Frontal cortex (tissue), 4 donors: ENCODE data around the gene ABHD8. TPM values are rescaled to one million over a fixed set of nuclear protein-coding genes. Genes with fewer than 3 reads are reported as not detected.

Experiments used
- DNase-seq, 2 donors: peaks; one replicate each; pipeline ENCODE4 v3.0.0; 2012; ENCODE audit warnings: low spot score in 2 of 2
- FAIRE-seq: peaks from 2 replicates; lab custom pipeline; 2012; peaks lifted over from hg19 to GRCh38; lab: Jason Lieb, UNC
- total RNA-seq: library from RNA; depleted of rRNA; stranded (reverse); fragments of >200 nt; gene quantifications from one replicate; pipeline ENCODE4 v1.2.3, GENCODE V29; 2014
- donor health status: control.
- donor health status: control.
- donor health status: control.

Gene ABHD8, protein sequence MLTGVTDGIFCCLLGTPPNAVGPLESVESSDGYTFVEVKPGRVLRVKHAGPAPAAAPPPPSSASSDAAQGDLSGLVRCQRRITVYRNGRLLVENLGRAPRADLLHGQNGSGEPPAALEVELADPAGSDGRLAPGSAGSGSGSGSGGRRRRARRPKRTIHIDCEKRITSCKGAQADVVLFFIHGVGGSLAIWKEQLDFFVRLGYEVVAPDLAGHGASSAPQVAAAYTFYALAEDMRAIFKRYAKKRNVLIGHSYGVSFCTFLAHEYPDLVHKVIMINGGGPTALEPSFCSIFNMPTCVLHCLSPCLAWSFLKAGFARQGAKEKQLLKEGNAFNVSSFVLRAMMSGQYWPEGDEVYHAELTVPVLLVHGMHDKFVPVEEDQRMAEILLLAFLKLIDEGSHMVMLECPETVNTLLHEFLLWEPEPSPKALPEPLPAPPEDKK
- total RNA-seq, result 20.4 TPM

DNA sequence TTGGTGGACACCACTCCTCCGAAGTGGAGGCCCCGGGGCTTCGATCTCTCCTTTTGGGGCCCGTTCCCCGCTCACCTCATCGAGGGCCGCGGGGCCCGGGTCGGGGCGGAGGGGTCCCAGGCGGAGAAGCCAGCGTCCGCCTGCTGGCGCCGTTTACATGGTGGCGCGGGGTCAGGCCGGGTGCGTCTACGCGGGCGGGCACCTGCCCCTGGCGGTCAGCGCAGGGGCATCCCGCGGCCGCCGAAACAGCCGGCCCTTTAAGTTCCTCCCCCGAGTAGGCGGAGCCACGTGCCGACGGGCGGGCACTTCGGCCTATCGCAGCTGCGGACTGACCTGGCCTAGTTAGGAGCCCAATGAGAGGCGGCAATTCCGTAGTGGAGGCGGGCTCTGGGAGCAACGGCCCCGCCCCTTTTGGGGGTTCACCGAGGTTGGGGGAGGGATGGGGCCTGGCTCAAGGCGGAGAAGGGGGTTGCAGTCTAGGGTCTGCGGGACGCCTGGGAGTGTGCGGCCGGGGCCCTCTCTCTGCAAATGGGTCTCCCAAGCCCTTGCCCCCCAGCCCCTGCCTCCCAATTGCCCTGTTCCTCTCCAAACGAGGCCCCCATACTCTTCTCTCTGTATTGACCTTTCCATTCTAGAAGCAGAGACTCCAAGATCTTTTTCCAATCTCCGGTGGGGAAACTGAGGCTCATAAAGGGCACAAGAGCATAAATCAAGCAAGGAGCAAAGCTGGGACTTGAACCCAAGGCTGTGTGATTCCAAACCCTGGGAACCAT, at the start of gene ABHD8:
ABHD8 (minus strand) TSS at position 259 of the 773 bp plus-strand sequence. CDS start 1,809 bp downstream, outside the sequence.
- FAIRE-seq (no peak), DNase-seq (peak; percentile 89 to 94)

DNA sequence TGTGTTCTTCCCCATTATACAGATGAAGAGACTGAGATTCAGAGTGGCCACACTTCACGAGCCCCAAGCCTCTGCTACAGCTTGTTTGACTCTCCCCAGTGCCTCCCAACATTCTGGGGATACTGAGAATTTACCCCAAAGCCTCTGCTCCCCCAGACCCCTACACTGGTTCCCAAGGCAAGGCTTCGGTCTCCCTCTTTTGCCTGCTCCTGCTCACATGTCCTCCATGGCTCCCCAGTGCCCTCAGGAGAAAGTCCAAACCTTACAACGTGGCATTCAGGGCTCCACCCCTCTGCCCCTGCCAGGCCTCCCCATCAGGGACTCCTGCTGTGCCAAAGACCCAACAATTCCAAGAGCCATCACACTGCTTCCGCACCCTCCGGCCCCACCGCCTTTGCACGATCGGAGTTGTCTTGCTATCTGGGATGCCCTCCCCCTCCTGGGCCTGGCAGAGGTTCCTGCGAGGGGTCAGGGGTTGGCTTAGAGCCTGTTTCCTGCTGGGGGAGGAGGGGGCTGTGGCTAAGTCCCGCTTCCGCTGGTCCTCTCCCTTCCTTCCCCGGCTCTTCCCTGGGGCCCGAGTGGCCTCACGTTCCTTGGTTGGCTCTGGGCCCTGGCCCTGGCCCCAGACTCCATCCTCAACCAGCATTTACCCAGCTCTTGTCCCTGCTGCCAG, 49.5 kb upstream of the ABHD8 start:
- DNase-seq, result no peak
- no peak for FAIRE-seq

DNA sequence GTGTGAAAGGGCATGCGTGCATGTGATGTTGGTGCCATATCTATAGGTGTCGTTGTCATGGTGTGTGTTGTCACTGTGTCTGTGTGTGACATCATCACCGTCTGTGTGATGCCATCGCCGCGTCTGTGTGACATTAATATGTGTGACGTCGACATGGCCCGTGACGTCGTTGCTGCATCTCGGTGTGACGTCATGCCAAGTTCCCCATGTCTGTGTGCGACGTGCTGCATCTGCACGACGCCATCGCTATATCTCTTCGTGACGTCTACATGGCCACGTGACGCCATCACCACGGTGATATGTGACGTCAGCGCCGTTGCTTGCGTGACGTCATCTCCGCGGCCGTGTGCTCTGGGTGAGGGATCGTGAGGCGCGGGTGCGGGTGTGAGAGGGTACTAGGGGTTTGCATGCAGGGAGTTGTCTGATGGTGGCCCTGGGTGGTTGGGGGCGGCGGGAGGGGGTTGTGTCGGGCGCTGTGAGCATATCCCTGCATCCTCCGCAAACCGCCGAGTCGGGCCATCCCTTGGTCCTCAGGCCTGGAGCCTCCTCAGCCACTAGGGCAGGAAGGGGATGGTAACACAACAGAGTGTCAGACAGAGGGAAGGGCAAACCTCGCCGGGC, 48.7 kb upstream of the ABHD8 start:
- FAIRE-seq, result no peak
- DNase-seq, result no peak

DNA sequence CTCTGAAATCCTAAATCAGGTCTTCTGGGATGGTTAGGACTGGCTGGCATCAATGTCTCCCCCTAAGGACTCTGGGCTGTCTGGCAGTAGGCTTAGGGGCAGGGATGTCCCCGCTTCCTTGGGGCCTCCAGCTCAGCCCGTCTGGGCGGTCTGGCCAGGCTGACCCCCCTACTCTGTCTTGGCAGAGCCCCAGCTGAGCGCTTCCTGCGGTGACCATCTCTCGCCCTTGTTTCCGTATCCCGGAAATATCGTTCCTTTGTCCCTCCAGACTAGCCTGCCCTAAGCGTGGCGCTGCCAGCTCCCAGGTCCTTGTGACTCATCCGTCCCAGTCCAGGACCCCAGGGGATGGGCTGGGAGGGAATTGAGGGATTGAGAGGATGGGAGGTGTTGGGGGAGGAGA, 45.5 kb upstream of the ABHD8 start:
- no peak for DNase-seq
- no peak for FAIRE-seq

DNA sequence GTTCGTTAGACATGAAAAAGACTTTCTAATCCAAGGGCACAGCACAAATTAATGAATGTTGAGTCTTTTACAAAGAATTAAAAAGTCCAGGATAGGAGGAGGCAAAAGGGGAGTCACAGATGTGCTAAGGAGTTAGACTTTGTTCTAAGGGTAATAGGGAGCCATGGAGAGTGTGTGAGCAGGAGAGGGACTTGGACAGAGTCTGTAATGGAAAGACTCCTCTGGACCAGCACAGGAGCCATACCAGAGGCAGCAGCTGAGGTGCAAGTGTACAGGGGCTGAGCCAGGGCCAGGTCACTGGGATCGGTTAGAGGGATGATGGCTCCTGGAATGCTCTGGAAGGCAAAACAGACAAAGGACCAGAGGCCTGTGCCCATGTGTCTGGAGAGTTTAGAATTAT, 44.7 kb upstream of the ABHD8 start:
- no peak for FAIRE-seq

DNA sequence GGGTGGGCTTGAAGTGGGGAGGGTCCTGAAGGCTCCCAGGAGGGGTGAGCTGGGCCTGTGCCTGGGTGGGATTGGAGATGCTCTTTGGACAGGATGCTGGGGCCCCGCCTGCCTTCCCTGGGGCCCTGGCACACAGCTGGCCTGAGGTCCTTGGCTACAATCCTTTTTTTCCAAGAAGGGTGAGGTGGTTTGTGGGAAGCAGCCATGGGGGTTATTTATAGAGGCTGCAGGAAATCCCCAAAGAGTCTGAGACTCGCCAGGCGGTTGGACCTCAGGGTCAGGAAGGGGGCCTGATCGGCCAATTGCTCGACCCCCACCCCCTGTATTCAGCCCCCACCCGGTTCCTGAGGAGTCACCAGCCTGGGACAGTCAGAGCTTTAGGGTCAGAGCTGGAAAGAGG, 44.1 kb upstream of the ABHD8 start:
- FAIRE-seq (no peak), DNase-seq (no peak)

More for the DNA sequence above, 44.7 kb upstream of the ABHD8 start:
- DNase-seq, result no peak

DNA sequence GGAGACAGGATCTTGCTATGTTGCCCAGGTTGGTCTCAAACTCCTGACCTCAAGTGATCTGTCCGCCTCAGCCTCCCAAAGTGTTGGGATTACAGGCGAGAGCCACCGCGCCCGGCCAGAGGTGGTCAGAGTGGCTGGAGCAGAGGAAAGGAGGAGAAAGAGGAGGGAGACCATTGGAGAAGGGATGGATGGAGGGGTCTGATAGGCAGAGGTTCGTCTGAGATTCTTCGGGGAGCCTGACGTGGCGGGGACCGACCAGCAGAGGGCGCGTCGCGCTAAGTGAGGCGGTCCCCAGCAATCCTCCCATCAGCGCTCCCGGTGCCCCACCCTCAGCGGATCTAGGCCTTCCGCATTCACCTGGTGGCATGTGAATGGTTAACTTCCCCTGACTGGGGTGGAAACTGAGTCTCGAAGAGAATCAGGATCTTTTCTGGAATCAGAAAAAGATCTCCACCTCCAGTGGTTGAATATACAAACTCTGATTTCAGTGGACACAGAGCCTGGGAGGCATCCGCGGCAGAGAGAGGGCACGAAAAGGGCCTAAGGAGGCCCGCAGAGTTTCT, 43.0 kb upstream of the ABHD8 start:
- FAIRE-seq, result no peak
- peak; percentile 65 to 83 for DNase-seq

DNA sequence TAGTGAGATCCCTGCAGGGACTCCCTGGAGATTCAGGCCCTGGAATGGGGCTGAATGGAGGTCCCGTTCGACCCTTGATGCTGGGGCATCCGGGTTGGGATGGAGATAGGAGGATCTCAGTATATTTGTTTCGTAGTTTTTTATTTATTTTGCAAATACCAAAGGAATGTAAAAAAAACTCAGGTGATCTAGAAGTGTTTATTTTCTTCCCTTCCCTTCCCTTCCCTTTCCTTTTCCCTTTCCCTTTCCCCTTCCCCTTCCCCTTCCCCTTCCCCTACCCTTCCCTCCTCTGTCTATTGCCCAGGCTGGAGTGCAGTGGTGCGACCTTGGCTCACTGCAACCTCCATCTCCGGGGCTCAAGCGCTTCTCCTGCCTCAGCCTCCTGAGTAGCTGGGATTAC, 38.6 kb upstream of the ABHD8 start:
- FAIRE-seq (no peak), DNase-seq (no peak)

DNA sequence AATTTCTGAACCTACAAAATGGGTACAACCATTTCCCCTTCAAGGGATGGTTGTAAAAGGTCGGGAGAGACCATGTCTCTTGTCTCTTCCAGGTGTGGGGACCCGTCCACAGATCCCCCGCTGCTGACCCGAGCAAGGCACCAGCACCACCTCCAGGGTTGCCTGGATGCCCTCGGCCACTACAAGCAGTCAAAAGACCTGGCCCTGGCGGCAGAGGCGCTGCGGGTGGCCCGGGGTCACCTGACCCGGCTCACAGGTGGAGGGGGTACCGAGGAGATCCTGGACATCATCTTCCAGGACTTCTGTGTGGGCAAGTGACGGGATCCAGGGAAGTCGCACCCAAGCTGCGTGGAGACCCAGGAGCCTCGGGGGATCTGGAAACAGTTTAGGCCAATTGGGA, 38.2 kb upstream of the ABHD8 start:
- FAIRE-seq, result no peak
- no peak for DNase-seq

DNA sequence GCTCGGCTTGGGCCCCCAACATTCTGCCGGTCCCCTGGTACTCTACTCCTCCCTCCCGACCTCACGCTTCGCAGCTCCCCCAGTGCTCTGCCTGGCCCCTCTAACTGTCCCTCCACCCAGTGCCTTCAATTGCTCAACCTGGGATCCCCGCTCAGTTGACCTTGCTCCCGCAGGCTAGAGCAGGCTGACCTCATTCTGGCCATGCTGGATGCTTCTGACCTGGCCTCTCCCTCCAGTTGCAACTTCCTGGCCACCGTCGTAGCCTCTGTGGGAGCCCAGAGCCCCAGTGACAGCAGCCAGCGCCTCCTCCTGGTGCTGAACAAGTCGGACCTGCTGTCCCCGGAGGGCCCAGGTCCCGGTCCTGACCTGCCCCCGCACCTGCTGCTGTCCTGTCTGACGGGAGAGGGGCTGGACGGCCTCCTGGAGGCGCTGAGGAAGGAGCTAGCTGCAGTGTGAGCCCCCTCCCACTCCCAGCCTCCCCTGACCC, 37.7 kb upstream of the ABHD8 start:
- DNase-seq, result no peak
- FAIRE-seq, result no peak

DNA sequence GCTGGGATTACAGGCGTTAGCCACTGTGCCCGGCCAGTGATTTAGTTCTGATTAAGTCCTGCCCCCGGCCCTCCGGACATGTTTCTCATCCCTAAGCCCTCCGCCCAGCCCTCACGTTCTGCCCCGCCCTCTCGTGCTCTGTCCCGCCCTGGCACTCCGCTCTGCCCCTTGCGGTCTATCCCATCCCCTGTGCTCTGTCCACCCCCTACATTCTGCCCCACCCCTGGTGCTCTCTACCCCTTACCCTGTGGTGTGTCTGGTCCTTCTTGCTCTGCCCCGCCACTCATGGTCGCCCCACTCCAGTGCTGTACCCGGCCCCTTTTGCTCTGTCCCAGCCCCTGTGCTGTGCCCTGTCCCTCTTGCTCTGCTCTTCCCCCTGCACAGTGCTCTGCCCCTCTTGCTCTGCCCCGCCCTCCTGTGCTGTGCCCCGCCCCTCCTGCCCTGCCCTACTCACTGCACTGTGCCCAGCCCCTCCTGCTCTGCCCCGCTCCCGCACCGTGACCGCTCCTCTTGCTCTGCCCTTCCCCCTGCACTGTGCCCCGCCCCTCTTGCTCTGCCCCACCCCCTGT, 37.2 kb upstream of the ABHD8 start:
- no peak for FAIRE-seq
- no peak for DNase-seq

DNA sequence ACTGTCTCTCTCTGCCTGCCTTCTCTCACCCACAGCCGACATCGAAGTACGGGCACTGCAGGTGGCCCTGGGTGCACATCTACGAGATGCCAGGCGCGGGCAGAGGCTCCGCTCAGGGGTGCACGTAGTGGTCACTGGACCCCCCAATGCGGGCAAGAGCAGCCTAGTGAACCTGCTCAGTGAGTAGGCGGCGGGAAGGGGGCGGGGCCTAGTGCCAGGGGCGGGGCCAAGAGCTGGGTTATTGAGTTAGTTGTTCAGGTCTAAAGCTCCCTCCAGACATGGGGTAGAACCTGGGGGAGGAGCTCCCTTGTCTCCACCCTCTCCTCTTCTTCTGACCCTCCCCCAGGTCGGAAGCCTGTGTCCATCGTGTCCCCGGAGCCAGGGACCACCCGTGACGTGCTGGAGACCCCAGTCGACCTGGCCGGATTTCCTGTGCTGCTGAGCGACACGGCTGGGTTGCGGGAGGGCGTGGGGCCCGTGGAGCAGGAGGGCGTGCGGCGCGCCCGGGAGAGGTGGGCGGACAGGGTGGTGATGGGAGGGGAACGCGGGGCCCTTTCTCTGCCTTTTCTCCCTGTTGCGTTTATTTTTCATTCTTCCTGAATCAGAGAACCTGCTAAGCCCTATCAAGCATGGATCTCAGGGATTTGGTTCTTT, 36.0 kb upstream of the ABHD8 start:
- FAIRE-seq, result no peak

DNA sequence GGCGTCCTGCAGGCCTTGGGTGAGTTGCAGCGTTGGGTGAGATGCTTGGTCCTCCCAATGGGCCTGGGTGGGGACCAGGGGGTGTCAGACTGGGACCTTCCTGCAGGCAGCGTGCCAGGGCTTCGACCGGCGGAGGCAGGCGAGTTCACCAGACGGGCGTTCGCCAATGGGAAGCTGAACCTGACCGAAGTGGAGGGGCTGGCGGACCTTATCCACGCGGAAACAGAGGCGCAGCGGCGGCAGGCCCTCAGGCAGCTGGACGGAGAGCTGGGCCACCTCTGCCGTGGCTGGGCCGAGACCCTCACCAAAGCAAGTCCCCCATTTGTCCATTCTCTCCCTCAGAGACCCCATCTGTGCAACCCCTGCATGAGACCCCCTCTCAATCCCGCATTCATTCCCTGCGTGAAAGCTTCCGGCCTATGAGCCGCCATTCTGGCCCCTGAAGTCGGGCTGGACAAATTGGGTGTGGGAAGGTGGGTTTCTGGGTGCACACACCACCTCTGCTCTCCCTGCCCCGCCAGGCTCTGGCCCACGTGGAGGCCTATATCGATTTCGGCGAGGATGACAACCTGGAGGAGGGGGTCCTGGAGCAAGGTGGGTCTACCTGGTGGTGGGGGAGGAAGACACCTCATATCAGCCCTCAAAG, 35.3 kb upstream of the ABHD8 start:
- no peak for DNase-seq
- FAIRE-seq, result no peak

More for the DNA sequence above, 36.0 kb upstream of the ABHD8 start:
- DNase-seq, result no peak

DNA sequence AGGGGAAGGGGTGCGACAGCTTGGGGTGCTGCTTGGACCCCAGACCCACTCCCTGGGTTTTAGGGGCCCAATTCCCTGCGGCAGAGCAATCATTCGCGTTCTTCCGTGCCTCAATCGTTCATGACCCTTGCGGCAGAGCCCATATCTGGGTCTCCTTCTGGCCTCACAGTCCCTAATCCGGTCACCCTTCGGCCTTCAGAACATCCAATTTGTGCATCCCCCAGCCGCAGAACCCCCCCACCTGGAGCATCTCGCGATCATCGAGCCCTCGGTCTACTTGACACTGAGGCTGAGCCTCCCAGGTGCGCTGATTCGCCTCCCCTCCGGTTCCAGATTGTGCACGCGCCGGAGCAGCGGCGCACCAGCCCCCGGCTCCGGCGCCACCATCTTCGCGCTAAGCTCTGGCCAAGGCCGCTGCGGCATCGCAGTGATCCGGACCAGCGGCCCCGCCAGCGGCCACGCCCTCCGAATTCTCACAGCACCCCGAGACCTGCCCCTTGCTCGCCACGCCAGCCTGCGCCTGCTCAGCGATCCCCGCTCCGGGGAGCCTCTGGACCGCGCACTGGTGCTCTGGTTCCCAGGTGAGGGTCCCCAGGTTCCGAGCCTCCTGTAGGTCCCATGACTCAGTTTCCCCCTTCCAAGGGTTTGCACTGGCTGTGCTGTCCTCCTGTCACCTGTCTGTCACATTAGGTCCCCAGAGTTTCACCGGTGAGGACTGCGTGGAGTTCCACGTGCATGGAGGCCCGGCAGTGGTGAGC, 34.6 kb upstream of the ABHD8 start:
- FAIRE-seq, result no peak
- DNase-seq, result no peak

DNA sequence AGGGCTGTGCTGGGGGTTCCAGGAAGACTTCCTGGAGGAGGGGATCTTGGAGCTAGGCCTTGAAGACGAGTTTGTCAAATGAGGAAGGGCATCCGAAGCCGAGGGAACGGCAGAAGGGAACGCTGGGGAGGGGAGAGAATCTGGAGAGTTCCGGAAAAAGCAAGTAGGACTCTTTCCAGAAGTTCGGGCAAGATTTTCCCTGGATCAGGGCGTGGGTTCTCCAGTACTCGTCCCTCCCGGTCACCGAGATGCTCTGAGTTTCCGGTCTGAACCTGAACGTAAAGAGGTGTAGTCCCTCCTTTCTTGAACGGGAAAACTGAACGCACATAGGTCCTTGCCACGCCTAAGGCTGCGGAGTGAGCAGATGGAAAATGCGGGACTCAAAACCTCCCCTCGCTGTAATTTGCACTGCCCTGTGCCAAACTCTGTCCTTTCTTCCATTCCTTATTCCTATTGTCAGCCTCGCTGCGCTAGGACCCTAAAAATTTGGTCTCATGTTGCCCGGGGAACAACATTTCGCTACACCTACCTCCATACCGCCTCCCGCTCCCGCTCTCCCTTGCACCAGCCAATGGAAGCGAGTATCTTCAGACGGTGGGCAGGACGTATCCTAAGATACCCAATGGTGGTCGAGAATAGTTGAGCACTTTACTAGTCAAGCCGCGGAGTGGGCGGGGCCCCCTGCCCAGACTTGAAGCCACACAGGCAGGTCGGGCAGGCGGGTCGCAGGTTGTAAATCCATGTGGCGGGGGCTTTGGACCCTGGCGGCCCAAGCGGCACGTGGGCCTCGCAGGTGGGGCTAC, 33.8 kb upstream of the ABHD8 start, which contains the start of gene GTPBP3:
GTPBP3 (plus strand) TSS at position 682 of the 803 bp plus-strand sequence; CDS start at position 741, 59 bp downstream.
- peak; percentile 95 to 97 for DNase-seq
- no peak for FAIRE-seq

DNA sequence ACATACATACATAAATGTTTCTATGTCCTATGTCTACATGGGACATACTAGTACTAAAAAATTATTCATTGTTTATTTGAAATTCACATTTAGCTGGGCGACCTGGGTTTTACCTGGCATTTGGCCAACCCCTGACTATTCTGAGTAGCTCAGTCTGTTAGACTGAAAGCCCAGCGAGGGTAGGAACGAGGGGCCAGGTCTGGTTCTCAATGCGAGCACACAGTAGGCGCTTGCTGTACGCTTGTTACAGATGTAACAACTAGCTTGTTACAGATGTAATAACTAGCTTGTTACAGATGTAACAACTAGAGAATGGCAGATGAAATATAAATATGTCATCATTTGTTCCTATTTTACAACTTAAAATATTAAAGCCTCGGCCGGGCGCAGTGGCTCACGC, 32.4 kb upstream of the ABHD8 start:
- DNase-seq (no peak), FAIRE-seq (no peak)
